UCSD-AML1 (cell line): ENCODE results near the gene PEX14.

ENCODE experiments used
- DNase-seq: peaks from one replicate; lab custom pipeline; 2025; ENCODE audit not compliant: unreplicated experiment; lab: John Stamatoyannopoulos, UW

Gene PEX14

DNA sequence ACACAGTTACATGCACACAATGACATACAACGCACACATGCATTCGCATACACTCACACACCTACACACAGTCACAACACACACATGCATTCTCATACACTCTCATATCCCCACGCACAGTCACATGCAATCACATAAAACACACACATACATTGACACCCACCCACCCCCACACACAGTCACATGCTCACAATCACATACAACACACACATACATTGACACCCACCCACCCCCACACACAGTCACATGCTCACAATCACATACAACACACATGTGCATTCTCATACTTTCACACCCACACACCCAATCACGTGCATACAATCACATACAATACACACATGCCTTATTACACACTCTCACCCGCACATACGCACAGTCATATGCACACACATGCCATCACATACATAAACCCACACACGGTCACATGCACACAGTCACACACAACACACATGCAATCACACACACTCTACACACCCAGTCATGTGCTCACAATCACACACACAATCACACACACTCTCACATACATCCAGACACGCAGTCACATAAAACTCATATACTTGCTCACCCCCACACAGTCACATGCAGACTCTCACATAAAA is 187.4 kb downstream of the PEX14 start:
- no peak for DNase-seq

DNA sequence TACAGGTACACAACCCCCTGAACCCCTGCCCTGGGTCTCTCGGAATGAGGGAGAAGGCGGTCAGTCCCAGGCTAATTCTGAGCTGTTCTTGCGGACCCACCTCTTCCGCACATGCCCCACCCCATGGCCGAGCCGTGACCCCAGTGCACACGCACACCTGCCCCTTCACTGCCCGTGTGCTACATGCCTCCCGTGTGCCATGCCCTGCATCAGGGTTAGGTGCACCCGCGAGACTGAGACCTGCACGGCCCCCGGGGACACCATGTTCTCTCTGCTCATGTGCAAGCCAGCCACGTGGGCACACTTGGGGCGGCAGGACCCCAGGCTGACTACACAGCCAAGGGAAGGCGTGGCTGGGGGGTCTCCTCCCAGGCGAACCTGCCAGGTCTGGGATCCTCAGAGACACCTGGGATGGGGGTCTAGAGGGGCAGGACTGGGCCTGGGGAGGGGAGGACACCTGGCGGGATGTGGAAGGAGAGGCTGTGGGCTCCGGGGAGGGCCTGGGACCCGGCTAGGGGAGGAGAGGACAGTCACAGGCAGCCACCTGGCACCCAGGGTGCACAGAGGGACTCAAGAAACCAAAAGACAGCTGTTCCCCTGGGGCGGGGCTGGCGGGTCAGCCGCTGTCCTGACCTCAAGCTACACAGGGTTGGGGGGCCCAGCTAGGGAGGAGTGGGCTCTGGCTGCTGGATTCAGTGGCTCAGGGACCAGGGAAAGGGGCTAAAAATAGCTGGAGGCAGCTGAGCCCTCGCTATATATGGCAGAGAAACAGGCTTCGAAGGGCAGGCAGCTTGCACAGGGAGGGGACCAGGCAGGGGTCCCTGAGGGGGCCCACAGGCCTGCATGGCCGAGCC is 188.3 kb downstream of the PEX14 start:
- DNase-seq, result no peak

DNA sequence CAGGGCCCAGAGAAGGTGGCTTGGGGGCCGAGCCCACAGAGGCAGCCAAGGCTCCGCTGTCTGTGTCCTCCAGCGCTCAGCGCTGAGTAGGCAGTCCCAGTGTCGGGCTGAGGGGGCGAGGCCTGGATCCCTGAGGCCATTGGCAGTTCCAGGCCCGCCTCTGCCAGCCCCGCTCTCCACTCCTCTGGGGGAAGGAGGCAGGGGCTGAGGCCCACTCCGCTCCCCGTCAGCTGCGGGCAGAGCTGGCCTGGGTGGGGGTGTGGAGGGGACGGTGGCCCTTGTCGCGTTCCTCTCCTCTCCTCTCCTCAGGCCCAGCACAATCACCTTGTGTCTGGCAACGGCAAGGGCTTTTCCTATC is 188.9 kb downstream of the PEX14 start:
- DNase-seq, result no peak

- DNase-seq, result no peak
These were observed 189.5 kb downstream of the PEX14 start for GRCh38 chr1:10664251-10664650.

DNA sequence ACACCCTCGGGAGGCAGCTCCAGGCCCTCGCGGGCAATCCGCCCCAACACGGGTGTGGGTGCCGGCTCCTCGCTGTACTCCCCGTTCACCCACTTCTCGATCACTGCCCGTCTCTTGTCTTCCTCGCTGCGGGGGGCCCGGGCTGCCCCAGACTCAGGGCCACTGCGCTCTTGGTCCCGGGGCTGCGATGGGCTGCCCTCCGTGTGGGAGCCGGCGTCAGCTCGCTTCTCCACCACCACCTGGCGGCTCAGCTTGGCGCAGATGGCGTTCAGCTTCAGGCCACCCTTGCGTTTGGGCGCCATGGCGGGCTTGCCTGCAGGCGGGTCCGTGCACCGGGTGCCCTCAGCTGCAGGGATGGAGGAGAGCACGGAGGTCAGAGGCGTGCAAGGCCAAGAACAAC is 190.5 kb downstream of the PEX14 start:
- no peak for DNase-seq

DNA sequence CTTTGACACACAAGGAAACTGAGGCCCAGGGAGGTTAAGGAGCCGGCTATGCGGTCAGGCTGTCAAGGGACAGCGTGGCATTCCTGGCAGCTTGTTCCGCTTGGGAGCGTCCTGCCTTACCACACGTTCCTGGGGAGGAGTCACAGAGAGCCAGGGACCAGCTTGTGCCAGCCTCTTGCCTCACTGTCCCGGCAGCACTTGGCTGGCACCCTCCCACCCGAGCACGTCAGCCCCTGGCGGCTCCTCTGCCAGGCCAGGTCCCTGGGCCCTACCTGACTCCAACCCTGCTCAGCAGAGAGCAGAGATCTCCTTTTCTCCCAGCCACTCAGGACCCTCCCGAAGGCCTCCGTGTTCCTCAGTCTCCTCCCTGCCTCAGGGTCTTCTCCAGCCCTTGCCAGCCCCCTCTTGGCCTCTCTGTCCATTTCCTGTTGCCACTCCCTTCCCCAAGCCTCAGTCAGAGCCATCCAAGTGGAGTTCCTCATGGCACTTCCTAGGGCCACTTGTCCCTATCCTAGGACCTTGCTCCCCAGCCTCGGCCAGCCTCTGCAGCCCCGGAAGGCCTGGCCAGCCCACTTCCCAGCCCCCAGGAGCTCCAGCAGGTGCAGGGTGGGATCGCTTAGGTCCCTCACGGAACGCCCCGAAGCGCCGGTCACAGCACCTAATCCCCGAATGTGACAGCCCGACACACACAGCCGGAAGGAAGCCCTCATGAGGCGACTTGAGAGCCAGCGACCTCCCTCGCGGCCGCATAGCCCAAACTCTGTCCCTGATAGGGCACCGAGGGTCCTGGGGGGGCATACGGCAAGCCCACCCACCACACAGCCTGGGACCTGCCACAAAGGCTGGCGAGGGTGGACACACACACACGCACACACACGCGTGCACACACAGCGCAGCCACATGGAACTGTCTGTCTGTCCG is 191.4 kb downstream of the PEX14 start:
- DNase-seq, result no peak

- DNase-seq, result no peak
These were observed 193.4 kb downstream of the PEX14 start for GRCh38 chr1:10667861-10668761.

- no peak for DNase-seq
These were observed 194.8 kb downstream of the PEX14 start for GRCh38 chr1:10669570-10669969.

GRCh38 chr1:10670190-10670589 is 195.4 kb downstream of the PEX14 start:
- DNase-seq, result no peak

GRCh38 chr1:10671090-10671489 is 196.3 kb downstream of the PEX14 start:
- DNase-seq, result no peak

- DNase-seq, result no peak
These were observed 197.0 kb downstream of the PEX14 start for GRCh38 chr1:10671622-10672342.

DNA sequence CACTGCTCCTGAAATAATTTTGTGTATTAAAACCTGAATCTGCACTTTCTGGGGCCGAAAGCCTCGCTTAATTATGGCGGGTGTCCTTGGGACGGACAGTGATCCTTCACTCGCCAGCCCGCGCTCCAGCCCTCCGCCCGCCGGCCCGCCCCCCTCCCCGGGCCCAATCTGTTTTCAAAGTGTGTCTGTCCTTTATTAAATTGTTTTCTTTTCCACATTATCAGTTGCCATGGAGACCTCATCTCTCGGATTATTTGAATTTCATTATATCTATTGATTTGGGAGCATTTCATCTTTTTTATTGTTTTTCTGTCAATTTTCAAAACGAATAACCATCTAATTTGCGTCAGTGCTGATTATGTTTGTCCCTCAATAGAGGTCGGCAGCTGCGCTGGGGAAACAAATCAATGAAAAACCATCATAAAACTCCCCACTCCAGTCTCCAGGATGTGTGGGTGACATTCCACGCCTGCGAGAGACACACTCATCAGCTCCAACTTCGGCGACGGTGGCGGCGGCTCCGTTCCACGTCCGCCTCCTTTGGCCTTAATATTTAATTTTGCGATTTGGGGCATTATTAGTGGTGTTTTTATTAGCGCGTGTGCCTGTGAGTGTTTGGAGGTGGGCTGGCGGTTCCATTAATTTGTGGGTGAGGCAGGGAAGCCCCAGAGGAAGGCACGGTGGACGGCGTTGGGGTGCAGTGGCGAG is 197.7 kb downstream of the PEX14 start:
- DNase-seq, result no peak

GRCh38 chr1:10673109-10673711 is 198.5 kb downstream of the PEX14 start:
- DNase-seq, result no peak

DNA sequence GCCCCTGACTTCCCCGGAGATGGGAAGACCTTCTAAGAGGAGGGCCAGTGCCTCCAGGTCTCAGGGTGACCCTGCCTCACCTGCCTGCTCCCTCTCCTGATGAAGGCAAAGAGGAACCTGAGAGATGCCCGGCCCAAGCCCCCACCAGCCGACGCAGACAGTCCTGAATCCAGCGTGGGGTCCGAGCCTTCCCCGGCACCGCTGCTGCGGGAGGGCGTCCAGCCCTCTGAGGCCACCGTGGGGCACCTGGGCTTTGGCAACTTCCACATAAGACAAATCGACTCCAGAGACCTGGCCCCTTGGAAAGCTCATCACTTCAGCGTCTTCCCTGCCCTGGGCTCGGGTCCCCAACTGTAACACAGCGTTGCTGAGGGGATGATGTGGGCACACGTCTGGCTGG is 199.5 kb downstream of the PEX14 start:
- DNase-seq, result no peak

- DNase-seq, result no peak
These were observed 200.2 kb downstream of the PEX14 start for GRCh38 chr1:10674700-10675609.

- no peak for DNase-seq
These were observed 201.1 kb downstream of the PEX14 start for GRCh38 chr1:10675813-10676212.

- DNase-seq, result no peak
These were observed 202.2 kb downstream of the PEX14 start for GRCh38 chr1:10676963-10677362.
